Dendritic cell treated with granulocyte-macrophage colony-stimulating factor and Interleukin-4, amounts not matched to agents 40 ng/mL and 50 ng/mL, for 4 days (primary cell): Measurements from ENCODE around the gene CEP192.
"Not testable (repeated sequence)": the region's sequence is repeated elsewhere in the genome, so short reads cannot be mapped to it uniquely, and the experiment has no call there.

Experiments
- H3K27ac Mint-ChIP-seq: one replicate; pipeline ENCODE4 v1.8.0; 2022; ENCODE audit warnings: mild to moderate bottlenecking, mixed read lengths
- H3K27me3 Mint-ChIP-seq: one replicate; pipeline ENCODE4 v1.8.0; 2022; ENCODE audit warnings: mild to moderate bottlenecking, mixed read lengths
- H3K36me3 Mint-ChIP-seq: one replicate; pipeline ENCODE4 v1.8.0; 2022; ENCODE audit warnings: low read depth, mixed read lengths
- H3K4me1 Mint-ChIP-seq: one replicate; pipeline ENCODE4 v1.8.0; 2022; ENCODE audit warnings: low read depth, mixed read lengths
- H3K4me3 Mint-ChIP-seq: one replicate; pipeline ENCODE4 v1.8.0; 2022; ENCODE audit warnings: mild to moderate bottlenecking, moderate library complexity, mixed read lengths
- H3K9me3 Mint-ChIP-seq: one replicate; pipeline ENCODE4 v1.8.0; 2022; ENCODE audit warnings: mixed read lengths
- intact Hi-C: fragments of 100-400 bp; cut with micrococcal nuclease; formaldehyde crosslinking; loops from one replicate; pipeline ENCODE4 v1.15.0; 2022

Gene CEP192

DNA sequence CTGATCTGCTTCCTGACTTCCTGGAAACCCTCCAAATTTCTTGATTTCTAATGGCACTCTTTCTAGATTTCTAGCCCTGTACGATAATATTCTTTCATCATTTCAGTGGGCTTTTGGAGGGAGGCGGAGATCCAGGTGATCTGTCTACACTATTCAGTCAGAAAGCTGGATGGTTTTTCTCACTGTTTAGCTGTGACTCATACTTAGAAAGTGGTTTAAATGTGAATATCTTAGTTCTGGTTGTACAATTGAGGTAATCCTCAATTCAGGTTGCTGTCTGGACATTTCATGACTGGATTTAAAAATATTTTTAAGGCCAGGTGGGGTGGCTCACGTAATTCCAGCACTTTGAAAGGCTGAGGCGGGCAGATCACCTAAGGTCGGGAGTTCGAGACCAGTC, 22.5 kb upstream of the CEP192 start:
- Mint-ChIP-seq H3K27me3 (no peaks in the 10 kb centered on the region), H3K9me3 (no peaks in the 10 kb centered on the region), H3K36me3 (peaks cover 81% of the 10 kb centered on the region), H3K4me1 (no peaks in the 10 kb centered on the region), H3K4me3 (no peak overlapping the region), H3K27ac (no peak overlapping the region)
- intact Hi-C loops: no loop called here

DNA sequence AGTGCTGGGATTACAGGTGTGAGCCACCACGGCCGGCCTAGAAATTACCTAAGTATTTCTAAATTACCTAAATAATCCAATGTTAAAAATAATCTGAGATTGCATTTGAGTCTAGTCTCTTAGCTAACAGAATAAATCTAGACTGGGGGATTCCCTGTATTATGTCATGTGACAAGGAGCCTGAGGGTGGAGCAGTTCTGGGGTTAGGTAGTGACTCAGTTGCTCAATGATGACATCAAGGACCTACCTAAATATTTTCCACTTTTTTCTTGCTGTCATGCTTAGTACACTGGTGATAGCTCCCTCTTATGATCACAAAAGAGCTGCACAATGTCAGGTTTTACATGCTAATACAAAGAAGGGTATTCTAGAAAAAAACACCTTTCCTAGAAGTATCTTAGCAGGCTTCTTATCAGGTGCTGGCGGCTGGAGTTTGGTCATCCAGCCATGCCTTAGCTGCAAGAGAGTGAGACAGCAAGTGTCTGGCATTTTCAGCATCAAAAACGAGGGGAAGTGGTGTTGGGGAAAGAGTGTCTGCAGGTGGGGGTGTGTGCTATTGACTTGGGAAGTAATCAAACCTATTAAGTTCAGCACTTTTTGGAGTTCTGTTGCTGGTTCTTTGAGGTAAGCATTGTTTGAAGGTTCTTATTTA, 17.5 kb upstream of the CEP192 start:
- H3K36me3 Mint-ChIP-seq: peaks cover 80% of the 10 kb centered on the region
- intact Hi-C loops: no loop called here
- peaks cover 6% of the 10 kb centered on the region for H3K4me1 Mint-ChIP-seq
- no peaks in the 10 kb centered on the region for H3K27me3 Mint-ChIP-seq
- H3K4me3 Mint-ChIP-seq: no peak overlapping the region
- H3K27ac Mint-ChIP-seq: no peak overlapping the region
- H3K9me3 Mint-ChIP-seq: no peaks in the 10 kb centered on the region

DNA sequence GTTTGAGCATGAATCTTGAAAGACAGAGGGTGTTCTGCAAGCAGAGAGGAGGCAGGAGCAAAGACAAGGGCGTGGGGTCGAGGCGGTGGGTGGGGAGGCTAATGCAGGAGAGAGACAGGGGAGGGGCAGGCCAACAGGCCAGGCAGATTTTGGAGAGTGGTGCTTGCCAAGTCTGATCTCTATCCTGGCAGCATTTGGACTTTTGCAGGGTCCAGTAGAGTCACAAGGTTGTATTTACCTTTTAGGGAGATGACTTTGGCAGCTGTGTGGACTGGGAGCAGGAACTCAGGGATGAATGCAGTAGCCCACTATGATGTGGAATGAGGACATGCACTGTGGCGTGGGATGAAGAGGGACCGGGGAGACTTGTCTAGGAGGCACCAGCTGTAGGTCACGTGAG, 15.7 kb upstream of the CEP192 start:
- Mint-ChIP-seq H3K27ac (no peak overlapping the region), H3K27me3 (no peaks in the 10 kb centered on the region), H3K4me3 (no peak overlapping the region), H3K9me3 (no peaks in the 10 kb centered on the region), H3K4me1 (peaks cover 6% of the 10 kb centered on the region), H3K36me3 (peaks cover 70% of the 10 kb centered on the region)
- intact Hi-C loops: no loop called here

DNA sequence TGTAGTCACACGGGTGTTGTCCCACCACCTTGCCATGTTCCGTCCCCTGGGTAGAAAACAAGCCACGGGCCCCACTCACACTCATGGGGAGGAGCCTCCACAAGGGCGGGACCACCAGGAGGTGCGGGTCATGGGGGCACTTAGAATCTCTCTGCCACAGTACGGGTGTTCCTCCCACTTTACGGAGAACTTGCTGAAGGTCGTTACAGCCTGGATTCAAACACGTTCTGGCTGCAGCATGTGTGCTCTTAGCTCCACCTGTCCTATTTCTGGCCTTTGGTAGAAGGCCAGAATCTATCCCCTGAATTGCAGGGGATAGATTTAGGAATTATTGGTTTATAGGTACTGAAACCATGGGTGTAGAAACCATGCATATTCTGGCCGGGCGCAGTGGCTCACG, 14.9 kb upstream of the CEP192 start:
- Mint-ChIP-seq H3K36me3 (peaks cover 68% of the 10 kb centered on the region), H3K4me1 (peaks cover 6% of the 10 kb centered on the region), H3K9me3 (no peaks in the 10 kb centered on the region), H3K27ac (no peak overlapping the region), H3K4me3 (no peak overlapping the region), H3K27me3 (no peaks in the 10 kb centered on the region)
- intact Hi-C loops: no loop called here

- H3K27me3 Mint-ChIP-seq, H3K27ac Mint-ChIP-seq, intact Hi-C loops, H3K9me3 Mint-ChIP-seq, H3K4me1 Mint-ChIP-seq, H3K4me3 Mint-ChIP-seq: not testable (repeated sequence)
- H3K36me3 Mint-ChIP-seq: peaks cover 67% of the 10 kb centered on the region
Measured at GRCh38 chr18:12980065-12980464, 11.1 kb upstream of the CEP192 start.

DNA sequence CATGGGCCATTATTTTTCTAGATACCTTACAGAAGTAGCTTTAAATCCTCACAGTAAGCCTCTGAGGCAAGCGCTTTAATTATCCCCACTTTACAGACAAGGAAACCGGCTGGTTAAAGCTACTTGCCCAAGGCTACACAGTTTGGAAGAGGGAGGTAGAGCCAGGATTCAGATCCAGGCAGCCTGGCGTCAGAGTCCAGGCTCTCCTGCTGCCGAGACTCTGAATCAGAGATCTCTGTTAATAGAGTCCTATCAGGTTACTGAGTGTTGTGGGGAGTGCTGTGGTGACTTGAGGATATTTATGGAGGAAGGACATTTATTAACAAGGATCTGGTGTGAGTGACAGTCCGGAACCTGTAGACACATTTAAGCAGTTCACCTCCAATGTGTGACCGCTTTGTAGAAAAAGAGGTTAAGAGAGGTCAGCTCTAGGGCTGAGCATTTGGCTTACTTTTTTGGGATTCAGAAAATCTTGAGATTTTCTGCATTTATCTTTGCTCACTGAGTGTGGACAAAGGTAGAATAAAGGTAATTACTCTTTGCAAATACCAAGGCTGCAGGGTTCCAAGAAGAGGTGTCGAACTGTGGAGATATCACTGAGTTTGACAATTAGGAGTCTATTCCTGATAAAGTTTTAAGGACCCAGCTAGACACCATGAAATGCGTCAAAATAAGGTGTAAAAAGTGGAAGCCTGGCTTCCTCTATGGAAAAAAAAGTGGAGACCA, 1.6 kb upstream of the CEP192 start:
- H3K9me3 Mint-ChIP-seq: no peaks in the 10 kb centered on the region
- intact Hi-C loops: loop anchor here (2.0 to 5.0 kb wide), 2 partner anchors 148 to 287 kb away; partner anchors contain the start of genes CEP76 and PSMG2
- no peaks in the 10 kb centered on the region for H3K27me3 Mint-ChIP-seq
- H3K27ac Mint-ChIP-seq: peak overlapping the region; percentile 87
- peaks cover 16% of the 10 kb centered on the region for H3K4me1 Mint-ChIP-seq
- H3K4me3 Mint-ChIP-seq: peak overlapping the region; percentile 93
- H3K36me3 Mint-ChIP-seq: peaks cover 27% of the 10 kb centered on the region

- Mint-ChIP-seq H3K4me3 (peak overlapping the region; percentile 93), H3K36me3 (peaks cover 23% of the 10 kb centered on the region), H3K27me3 (no peaks in the 10 kb centered on the region), H3K4me1 (peaks cover 16% of the 10 kb centered on the region), H3K9me3 (no peaks in the 10 kb centered on the region), H3K27ac (peak overlapping the region; percentile 87)
- intact Hi-C loops: loop anchor here (2.0 to 5.0 kb wide), 2 partner anchors 147 to 287 kb away; partner anchors contain the start of genes CEP76 and PSMG2
Measured at GRCh38 chr18:12990123-12990475, 1.1 kb upstream of the CEP192 start.

DNA sequence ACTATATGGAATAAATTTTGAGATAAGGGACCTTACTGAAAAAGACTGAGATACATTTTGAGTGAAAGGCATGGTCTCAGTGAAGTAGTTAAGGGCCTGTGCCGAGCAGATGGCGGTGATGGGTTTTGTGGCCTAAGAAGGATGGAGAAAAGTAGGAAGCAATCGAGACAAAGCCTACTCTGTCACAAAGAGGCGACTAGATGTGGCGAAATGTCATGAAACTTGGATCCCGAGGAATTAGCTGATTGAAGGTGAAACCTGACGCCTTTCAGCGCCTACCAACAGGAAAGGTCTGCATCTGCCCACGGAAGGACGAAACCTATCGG, 558 bp upstream of the CEP192 start:
- no peaks in the 10 kb centered on the region for H3K9me3 Mint-ChIP-seq
- intact Hi-C loops: loop anchor here (2.0 to 5.0 kb wide), 2 partner anchors 147 to 288 kb away; partner anchors contain the start of genes CEP76 and PSMG2

GRCh38 chr18:12991821-12992179, 638 bp downstream of the CEP192 start:
- no peaks in the 10 kb centered on the region for H3K27me3 Mint-ChIP-seq
- peak overlapping the region; percentile 93 for H3K4me3 Mint-ChIP-seq
- H3K36me3 Mint-ChIP-seq: peaks cover 14% of the 10 kb centered on the region
- no peaks in the 10 kb centered on the region for H3K9me3 Mint-ChIP-seq
- peaks cover 16% of the 10 kb centered on the region for H3K4me1 Mint-ChIP-seq
- H3K27ac Mint-ChIP-seq: peak overlapping the region; percentile 87
- intact Hi-C loops: loop anchor here (1.0 to 5.0 kb wide), 3 partner anchors 44 to 289 kb away; partner anchors contain the start of genes CEP76 and PSMG2

More for the DNA sequence above, 558 bp upstream of the CEP192 start:
- H3K4me3 Mint-ChIP-seq: peak overlapping the region; percentile 93
- H3K36me3 Mint-ChIP-seq: peaks cover 19% of the 10 kb centered on the region
- peaks cover 16% of the 10 kb centered on the region for H3K4me1 Mint-ChIP-seq
- H3K27ac Mint-ChIP-seq: peak overlapping the region; percentile 87
- no peaks in the 10 kb centered on the region for H3K27me3 Mint-ChIP-seq

- Mint-ChIP-seq H3K36me3 (peaks cover 11% of the 10 kb centered on the region), H3K9me3 (no peaks in the 10 kb centered on the region), H3K27me3 (no peaks in the 10 kb centered on the region), H3K4me1 (peaks cover 21% of the 10 kb centered on the region), H3K27ac (no peak overlapping the region), H3K4me3 (no peak overlapping the region)
- intact Hi-C loops: loop anchor here (5.0 kb wide), 1 partner anchor 144 kb away; no protein-coding TSS in a partner anchor
Measured at GRCh38 chr18:12993439-12993838, 2.3 kb downstream of the CEP192 start.

DNA sequence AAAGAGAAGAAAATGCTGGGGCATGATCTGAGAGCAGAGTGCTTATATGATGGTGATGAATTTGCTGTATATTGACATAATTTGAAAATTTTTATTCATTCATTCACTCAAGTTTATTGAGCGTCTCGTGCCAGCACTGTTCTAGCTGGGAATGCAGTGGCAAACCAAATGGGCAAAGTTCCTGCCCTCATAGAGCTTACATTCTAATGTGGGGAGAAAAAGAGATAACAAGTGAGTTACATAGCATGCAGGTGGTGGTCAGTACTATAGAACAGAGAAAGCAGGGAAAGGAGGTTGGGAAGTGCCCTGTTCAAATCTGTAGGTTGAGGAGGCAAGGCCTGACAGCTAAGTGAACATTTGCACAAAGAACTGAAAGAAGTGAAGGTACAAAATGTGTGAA, 4.3 kb downstream of the CEP192 start:
- intact Hi-C loops: no loop called here
- H3K27me3 Mint-ChIP-seq: no peaks in the 10 kb centered on the region
- H3K36me3 Mint-ChIP-seq: peaks cover 20% of the 10 kb centered on the region
- no peak overlapping the region for H3K27ac Mint-ChIP-seq
- peaks cover 12% of the 10 kb centered on the region for H3K4me1 Mint-ChIP-seq
- no peak overlapping the region for H3K4me3 Mint-ChIP-seq
- no peaks in the 10 kb centered on the region for H3K9me3 Mint-ChIP-seq

- no peak overlapping the region for H3K27ac Mint-ChIP-seq
- no peak overlapping the region for H3K4me3 Mint-ChIP-seq
- H3K9me3 Mint-ChIP-seq: no peaks in the 10 kb centered on the region
- intact Hi-C loops: no loop called here
- peaks cover 24% of the 10 kb centered on the region for H3K36me3 Mint-ChIP-seq
- H3K27me3 Mint-ChIP-seq: no peaks in the 10 kb centered on the region
- peaks cover 9% of the 10 kb centered on the region for H3K4me1 Mint-ChIP-seq
Measured at GRCh38 chr18:12995952-12996477, 4.9 kb downstream of the CEP192 start.

DNA sequence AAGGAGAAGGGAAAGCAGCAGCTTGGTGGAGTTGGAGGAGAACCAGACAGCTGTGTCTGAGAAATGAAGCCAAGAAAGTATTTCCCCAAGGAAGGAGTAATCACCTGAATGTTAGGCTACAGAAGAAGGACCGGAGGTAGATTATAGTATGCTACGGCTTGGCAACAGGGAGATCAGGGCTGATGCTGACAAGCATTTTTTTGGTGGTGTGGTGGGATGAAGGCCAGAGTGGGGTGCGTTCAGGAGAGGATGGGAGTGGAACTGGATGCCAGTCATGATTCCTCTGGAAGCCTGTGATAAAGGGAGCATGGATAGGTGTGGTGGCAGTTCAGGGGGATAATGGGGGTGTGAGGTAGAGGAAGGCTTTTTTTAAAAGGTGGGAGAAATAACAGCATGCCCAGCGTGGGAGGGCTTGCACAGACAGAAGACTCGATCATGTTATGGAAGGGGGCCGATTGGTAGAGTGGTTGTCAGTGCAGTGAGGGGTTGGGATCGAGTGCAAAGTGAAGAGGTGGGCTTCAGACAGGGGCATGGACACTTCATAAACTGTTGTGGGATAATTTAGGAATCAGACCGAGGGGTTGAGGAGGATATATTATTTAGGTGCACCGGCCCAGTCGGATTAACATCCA, 5.6 kb downstream of the CEP192 start:
- Mint-ChIP-seq H3K36me3 (peaks cover 16% of the 10 kb centered on the region), H3K9me3 (no peaks in the 10 kb centered on the region), H3K4me1 (peaks cover 9% of the 10 kb centered on the region), H3K27ac (no peak overlapping the region), H3K4me3 (no peak overlapping the region), H3K27me3 (no peaks in the 10 kb centered on the region)
- intact Hi-C loops: no loop called here

DNA sequence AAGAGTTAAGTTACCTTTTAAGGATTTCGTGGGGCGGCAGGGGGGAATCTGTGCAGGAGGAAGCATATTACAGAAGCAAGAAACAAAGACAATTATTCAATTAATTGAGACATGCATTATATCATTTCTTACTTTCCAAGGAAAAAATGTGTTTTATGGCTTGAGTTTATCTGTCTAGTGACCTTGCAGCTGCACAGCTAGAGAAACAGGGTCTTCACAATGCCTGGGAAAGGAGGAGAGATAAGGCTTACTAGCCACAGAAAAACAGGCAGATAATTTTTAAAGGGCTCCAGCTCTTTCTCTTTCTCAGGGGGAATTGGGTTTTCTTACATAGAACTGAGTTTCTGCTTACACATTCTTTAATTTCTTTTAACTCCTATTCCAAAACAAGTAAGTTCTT, 6.2 kb downstream of the CEP192 start:
- H3K27ac Mint-ChIP-seq, intact Hi-C loops, H3K9me3 Mint-ChIP-seq, H3K4me3 Mint-ChIP-seq, H3K27me3 Mint-ChIP-seq, H3K4me1 Mint-ChIP-seq: not testable (repeated sequence)
- H3K36me3 Mint-ChIP-seq: peaks cover 13% of the 10 kb centered on the region
